NCI-H2171 treated with DMSO at 0.1 percent for 48 hours (cell line): ENCODE data around the gene ELFN1.

ENCODE experiments used
- DNase-seq: peaks from one replicate; lab custom pipeline; 2025; lab: John Stamatoyannopoulos, UW

Gene ELFN1

DNA sequence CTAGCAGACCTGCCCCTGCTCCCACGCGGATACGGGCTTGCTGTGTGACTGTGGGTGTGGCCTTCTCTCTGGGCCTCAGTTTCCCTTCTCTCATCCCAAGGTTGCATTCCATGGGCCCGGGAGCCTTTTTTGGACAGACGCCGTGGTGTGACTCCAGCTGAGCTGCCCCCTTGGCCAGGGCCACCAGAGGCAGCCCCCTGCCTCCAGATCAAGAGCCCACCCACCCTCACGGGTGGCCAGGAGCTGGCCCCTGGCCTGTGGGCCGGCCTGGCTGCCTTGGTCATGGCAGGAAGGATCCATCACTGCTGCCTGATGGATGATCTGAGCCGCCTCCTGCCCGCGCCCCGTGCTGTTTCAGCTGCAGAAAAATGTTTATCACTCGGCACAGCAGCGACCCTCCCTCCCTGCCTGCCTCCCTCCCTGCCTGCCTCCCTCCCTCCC is 27.8 kb upstream of the ELFN1 start:
- no peak for DNase-seq

DNA sequence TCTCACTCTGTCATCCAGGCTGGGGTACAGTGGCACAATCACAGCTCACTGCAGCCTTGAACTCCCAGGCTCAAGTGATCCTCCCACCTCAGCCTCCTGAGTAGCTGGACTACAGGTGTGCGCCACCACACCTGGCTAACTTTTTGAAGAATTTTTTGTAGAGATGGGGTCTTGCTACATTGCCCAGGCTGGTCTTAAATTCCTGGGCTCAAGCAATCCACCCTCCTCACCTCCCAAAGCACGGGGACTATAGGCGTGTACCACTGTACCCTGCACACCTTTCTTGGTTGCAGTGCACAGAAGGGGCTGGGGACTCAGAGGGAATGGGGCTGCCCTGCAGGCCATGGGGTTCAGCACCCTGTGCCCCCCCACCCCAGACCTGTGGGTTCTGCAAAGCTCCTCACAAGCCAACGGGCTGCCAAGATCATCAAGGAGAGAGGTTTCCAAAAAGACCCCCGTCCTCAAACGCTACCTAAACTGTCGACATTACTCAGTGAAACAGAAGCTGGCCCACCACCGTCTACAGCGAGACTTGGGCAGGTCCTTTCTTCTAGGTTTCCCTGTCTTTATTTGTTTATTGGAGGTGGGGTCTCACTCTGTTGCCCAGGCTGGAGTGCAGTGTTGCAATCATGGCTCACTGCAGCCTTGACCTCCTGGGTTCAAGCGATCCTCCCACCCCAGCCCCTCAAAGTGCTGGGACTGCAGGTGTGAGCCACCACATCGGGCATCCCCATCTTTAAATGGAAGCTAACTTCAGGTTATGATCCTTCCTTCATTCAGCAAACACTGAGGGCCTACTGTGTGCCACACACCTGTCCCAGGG is 26.6 kb upstream of the ELFN1 start:
- DNase-seq: no peak

DNA sequence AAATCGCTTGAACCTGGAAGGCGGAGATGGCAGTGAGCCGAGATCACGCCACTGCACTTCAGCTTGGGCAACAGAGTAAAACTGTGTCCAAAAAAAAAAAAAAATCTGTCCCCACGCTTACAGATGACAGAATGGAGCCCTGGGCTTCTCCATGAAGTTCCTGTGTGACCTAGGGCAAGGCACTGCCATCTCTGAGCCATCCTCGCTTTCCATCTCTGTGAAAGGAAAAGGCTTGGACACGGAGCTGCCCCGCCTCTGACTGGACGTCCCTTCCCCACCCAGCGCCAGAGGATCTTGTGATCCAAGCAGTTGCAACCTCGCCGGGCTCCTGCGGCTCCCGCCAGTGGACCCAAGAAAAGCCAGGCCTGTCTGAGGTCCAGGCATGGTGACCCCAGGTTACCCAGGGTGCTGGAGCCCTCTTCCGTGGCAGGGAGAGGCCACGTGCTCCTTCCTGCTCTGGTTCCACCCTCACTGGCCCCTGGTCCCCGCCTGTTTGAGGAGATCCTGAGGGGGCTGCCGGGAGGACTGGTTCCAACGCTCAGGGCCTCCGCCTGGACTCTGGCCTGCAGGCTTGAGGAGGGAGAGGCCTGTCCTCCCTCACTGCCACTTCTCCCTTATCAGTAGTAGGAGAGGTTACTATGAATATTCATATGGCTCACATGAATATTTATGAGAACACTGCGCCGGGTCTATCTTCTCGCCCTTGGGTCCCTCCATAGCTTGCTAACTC is 25.6 kb upstream of the ELFN1 start:
- DNase-seq: no peak

DNA sequence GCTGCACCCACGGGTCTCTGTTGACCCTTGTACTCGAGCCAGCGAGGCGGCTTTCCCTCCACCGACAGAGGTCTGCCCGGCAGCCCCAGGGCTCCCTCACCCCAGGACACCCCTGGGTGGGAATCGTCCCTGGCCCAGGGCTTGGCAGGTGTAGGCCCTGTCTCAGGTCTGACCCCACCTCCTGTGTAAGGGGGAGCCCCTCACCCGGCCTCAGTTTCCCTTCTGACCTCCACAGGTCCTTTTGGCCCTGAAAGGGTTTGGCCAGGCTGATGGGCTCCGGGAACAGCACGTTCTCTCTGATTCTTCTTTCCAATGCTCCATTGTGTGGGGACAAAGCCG is 25.0 kb upstream of the ELFN1 start:
- DNase-seq: no peak

DNA sequence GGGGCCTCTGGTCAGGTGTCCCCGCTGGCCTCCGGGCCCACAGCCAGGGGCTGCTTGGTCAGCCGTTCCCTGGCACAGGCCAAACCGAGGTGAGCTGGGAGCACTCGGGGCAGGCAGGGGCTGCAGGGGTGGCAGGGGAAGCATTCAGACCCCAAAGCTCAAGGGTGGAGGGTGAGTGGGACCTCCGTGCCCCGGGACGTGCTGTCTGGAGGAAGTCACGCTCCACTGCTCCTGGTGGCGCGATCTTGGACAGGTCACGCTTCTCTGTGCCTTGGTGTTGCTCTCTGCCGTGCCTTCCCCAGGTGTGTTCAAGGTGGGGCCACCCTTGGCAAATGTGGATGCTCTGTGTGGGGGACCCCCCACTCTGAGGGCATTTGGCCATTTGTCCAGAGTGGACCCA is 24.6 kb upstream of the ELFN1 start:
- no peak for DNase-seq

DNA sequence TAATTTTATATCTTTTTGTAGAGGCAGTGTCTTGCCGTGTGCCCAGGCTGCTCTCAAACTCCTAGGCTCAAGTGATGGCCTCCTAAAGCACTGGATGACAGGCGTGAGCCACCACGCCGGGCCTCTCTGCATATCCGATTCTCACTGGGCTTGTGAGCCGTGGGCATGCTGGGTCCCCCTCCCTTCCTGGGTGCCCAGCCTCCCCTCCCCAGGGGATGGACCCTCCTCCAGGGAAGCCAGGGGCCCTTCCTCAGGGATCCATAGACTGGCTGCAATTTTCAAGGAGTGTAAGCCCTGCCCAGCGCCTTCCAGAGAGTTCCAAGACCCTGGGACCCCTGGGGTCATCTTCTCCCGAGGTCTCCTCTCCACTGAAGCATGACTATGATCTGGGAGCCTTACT is 23.7 kb upstream of the ELFN1 start:
- DNase-seq: no peak

DNA sequence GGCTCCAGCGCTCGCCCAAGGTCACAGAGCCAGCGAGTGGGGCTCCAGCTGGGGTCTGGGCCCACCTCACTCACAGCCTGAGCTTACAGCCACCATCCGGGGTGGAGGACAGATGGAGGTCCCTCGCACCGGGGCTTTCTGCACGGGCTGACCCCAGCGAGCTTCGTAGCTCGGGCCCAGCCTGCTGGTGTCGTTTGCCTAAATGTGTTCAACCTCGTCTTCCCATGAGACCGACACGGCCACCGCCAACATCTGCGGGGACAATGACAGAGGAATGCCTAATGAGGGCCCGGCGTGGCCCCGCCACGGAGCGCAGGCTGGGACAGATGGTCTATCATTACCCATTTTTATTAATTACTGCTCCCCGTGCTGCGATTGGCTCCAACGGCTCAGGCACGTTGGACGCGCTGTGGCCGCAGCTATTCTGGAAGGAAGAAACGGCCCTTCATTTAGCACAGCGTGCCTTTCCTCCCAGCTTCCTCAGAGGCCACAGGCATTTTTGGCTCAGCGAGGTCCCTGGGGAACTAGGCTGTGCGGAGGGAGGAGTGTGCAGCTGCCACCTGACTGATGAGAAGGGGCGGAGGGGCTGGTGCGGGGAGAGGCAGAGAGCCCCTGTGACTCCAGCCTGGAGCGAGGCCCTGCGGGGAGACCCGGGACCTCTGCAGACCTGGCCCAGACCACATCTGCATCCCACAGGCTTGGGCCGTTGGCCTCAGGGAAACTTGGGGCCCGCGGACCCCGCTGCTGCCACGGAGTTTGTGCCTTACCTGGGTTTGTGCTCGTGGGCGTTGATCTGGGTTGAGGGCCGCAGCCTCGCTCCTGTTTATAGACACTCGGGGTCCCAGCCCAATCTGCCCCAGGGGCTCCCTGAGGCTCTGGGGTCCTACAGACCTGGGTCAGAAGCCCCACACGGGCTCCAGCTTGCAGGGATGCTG is 22.9 kb upstream of the ELFN1 start:
- peak; percentile 94 for DNase-seq

DNA sequence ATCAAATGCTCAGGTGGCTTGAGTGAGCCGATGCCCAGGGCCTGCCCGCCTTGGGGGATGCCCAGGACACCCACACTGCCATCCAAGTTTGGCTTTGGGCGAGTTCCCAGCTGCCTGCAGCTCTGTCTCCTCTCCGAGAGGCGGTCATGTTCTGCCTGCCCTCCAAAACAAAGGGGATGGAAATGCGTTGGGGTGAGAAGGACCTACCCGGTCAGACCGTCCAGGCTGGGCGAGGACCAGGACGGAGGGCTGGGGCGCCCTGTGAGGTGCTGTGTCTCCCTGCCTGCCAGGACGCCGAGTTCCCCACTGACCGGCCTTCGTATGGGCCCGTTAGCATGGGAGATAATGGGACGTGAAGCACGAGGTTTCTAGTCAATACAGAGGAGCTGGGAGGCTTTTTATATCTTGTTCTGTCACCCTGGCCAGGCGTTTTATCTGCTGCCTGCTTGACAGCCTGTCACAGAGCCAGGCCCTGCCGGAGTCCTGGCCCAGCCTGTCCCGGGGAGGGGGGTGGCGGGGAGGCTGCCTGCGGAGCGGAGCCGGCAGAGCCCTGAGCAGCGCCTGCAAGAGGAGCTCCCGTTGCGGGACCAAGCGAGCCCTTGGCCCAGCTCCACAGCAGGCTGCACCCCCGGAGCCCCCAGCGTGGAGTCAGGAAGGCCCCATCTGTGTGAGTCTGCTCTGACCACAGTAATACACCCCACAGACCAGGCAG is 22.0 kb upstream of the ELFN1 start:
- DNase-seq: peak; percentile 26

DNA sequence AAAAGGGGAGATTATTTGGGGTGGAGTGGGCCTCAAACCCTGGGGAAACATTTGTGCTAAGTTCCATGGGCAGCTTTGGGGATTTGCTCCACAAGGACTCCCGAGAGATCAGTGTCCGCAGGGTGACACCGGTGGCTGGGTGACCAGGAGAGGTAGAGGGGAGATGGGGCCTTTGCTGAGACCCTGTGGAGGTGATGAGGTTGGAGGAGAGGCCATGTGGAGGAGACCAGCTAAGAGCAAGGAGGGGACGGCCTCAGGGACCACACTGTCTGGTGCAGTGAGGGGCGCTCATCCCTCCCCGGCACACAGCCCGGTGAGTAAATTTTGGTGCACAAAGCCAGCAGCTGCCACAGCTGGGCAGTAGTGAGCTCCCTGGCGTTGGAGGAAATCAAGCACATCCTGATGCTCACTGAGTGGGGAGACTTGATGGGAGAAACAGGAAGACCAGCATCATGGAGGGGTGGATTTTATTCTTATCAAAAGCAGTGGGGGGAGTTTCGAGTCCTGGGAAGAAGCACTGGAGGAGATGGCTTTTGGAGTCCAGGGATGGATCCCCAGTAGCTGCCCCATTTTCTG is 20.2 kb upstream of the ELFN1 start:
- DNase-seq: no peak

DNA sequence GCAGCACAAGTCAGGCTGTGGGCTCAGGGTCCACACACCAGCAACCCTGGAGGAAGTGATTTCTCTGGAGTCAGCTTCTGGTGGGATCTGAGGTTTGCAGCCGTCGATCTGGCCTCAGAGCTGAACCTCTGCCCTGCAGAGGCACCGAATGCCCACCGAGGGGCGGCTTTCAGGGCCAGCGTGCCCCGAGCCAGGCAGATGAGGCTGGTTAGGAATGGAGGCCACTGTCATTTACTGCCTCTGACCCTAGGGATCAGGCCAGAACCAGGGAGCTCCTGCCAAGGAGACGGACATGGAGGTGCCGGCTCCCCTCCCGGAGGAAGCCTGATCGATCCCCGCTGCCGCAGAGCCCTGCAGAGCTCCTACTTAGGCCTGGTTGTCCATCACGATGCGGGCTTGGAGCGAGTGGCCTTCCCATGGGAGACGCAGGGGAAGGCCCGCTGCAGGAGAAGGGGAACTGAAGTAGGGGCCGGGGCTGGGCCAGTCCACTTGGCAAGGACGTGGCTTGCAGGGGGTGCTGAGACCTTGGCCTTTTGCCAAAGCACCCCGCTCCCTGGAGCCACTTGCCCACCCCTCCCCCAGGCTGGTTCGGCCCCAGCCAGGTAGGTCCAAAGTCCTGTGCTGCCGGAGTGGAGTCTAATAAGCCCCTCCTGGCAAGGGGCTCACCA is 19.6 kb upstream of the ELFN1 start:
- DNase-seq: no peak

DNA sequence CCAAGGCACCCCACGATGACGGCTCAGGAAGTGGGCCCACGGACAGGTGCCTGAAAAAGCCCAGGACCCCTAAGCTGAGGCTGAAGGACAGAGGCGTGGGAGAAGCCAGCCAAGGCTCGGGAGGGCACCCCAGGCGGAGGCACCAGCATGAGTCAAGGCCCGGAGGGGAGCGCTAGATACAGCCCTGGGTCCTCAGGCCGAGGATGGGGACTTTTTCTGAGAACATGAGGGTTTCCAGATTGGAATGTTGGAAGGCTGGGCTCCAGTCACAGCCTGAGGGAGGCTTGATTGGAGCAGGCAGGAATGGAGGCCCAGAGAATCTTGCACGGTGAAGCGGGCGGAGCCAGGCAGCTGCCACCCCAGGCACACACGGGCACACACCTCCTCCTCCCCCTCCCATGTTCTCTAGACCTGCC is 19.0 kb upstream of the ELFN1 start:
- no peak for DNase-seq

DNA sequence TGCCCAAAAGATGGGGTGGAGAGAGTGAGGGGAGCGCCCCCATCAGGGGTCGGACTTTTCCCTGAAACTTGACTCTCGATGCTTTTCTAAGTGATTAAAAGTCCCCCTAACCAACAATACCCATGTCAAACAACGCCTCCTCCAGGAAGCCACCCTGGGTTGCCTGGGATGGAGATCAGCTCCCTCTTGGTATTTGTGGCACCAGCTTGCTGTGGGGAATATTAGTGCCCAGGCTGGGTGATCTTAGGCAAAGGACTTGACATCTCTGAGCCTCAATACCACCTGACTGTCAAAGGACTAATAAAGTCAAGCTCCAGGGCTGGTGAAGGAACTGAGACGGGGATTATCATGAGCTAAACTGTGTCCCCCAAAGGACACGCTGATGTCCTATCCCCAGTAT is 18.2 kb upstream of the ELFN1 start:
- no peak for DNase-seq

DNA sequence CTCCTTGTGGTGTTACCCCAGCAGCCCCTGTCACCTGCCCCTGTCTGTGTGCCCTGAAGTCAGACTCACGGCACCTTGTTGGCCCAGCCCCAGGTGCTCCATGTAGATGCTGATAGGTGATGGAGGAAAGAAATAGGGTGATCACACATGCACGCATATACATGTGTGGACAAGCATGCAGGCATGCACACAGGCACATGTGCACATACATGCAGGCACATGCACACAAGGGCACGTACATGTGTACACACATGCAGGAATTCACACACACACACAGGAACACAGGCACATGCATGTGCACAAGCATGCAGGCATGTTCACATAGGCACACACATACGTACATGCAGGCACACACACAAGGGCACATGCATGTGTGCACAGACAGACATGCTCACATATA is 16.6 kb upstream of the ELFN1 start:
- DNase-seq: no peak

DNA sequence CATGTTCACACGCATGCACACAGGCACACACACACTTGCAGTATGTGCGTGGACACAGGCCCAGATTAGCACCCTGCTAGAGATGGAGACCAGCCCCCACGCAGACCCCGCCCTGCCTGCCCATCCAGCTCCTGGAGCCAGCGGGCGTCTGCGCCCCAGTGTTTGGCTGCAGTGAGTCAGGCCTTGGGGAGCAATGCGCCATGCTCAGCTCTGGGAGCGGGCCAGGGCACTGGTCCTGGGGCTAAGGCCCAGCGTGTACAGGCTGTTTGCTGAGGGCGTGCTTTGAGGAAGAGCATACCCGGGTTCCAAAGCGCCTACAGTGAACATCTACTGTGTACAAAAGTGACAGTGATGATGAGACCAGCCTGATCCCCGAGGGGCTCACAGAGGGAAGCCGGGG is 16.0 kb upstream of the ELFN1 start:
- no peak for DNase-seq

DNA sequence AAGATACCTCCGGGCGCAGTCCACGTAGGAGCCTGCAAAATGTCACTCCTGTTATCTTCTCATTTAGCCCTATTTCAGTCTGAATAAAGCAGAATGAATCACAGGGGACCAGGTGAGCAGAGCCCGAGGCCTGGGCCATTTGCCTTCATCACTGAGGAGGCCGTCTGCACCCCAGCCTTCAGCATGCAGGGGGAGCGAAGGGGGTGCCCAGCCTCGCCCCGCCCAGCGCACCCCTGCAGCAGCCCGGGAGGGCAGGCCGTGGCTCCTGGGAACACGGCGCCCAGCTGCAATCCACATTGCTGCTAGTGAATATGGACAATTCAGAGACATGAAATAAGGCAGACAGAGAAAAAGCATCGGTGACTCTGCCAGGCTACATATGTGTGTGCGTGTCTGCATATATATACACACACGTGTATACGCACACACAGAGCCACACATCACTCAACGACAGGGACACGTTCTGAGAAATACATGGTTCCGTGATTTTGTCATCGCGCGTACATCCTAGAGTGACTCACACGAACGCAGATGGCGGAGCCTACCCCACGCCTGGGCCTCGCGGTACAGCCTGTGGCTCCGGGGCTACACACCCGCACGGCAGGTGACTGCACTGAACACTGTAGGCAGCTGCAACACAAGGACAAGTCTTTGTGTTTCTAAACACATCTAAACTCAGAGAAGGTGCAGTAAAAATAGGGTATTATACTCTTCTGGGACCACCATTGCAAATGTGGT is 15.2 kb upstream of the ELFN1 start:
- no peak for DNase-seq

DNA sequence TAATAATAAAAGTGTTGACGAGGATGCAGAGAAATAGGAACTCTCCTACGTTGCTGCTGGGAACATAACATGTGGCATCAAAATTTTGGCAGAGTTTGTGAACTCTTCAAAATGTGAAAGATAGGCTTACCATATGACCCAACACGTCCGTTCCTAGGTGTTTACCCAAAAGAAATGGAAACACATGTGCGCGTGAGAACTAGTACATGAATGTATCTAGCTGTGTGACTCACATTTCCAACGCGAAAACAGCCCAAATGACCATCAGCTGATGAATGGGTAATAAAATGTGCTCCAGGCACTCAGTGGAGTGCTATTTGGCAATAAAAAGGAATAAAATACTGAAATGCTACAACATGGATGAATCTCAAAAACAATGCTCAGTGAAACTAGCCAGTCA is 10.4 kb upstream of the ELFN1 start:
- DNase-seq: no peak

DNA sequence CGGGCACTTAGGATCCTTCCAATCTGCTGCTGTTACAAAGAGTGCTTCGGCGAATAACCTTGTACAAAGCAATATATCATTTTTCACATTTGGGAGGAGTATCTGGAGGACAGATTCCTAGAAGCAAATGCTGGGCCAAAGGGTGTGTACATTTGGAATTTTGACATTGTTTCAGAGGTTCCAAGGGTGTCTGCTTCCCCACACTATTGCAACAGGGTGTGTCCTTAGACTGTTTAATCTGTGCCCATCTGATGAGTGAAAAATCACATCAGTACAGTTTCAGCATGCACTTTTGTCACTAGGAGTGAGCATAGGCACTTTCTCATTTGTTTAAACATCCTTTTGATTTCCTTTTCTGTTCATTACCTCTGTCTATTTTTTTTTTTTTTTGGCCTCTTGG is 8.6 kb upstream of the ELFN1 start:
- DNase-seq: no peak

DNA sequence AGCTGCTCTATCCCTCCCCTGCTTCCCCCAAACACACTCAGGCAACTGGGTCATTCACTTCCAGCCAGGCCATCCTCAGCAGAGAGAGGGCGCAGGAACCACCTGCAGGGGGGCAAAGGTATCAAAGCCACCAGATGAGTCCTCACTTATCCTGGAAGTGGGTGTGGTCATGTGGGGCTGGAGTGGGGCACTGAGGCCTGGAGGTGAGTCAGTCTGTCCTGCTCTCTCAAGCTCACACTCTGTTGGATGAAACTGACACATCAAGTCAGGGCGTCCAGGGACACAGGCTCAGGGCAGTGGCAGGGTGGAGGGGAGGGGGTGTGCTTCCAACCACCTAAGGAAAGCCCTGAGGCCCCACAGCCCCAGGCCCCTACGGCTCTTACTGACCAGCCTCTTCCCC is 8.0 kb upstream of the ELFN1 start:
- no peak for DNase-seq

DNA sequence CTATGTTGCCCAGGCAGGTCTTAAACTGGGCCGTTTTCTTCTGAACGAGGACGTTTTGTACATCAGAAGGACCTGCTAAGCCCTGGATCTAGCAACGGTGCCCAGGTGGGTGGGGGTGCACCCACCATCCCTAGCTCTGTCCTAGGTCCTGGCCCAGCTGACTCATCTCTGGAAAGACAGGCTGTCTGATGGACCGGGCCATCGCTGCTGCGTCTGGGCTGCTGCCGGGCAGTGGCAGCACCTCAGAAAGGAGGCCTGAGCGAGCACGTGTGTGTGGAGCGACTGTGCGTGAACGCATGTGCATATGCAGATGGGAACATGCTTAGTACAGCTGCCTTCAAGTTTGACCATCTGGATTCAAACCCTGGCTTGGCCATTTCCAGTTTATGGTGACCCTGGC is 7.3 kb upstream of the ELFN1 start:
- DNase-seq: no peak

DNA sequence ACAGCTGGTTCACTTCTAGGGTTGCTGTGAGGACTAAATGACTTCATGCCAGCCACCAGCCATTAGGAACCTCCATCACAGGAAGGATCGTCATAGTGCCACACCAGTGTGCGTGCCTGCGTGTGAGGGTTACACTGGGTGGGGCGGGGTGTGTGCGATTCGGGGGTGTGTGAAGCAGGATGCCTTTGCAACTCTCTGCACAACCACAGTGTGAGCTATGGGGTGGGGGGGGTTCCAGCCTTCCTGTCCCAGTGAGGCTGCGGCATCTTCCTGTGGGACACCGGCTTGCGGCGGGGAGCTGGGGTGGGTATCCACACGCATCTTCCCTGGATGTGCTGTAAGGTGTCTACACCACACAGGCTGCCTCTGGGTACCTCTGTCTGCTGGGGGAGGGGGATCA is 6.9 kb upstream of the ELFN1 start:
- no peak for DNase-seq
